ENCODE results near the gene LEMD2.

LEMD2 gene

GRCh38 chr6:33757906-33758305 is 31.0 kb downstream of the LEMD2 start:
- no peak overlapping the region for H2AFZ ChIP-seq (ENCODE audit: low read length)
- no peaks in the 10 kb centered on the region for H3K9me2 ChIP-seq (replicated peaks; ENCODE audit: low read depth, low read length)
- H4K20me1 ChIP-seq (ENCODE audit: insufficient read depth, low read length, poor library complexity, severe bottlenecking) = no peaks in the 10 kb centered on the region
- no peak overlapping the region for H3K4me2 ChIP-seq (ENCODE audit: low read depth, low read length, poor library complexity, severe bottlenecking)
- no peaks in the 10 kb centered on the region for H3K9me3 ChIP-seq (ENCODE audit: insufficient read depth, low read depth, low read length)
- no peaks in the 10 kb centered on the region for H3K36me3 ChIP-seq (ENCODE audit: insufficient read depth, low read length)
- no peak overlapping the region for H3K9ac ChIP-seq (ENCODE audit: low read depth, low read length, poor library complexity, severe bottlenecking)
- no peaks in the 10 kb centered on the region for H3K79me2 ChIP-seq (ENCODE audit: insufficient read depth, low read length)
- H3K4me3 ChIP-seq (ENCODE audit: low read length, poor library complexity, severe bottlenecking) = no peak overlapping the region
- H3K4me1 ChIP-seq (ENCODE audit: insufficient read depth, low read length, poor library complexity, severe bottlenecking) = peaks cover 22% of the 10 kb centered on the region
- H3F3A ChIP-seq (ENCODE audit: low read depth) = no peaks in the 10 kb centered on the region
- H3K27me3 ChIP-seq (ENCODE audit: insufficient read depth, low read length, poor library complexity, severe bottlenecking) = no peaks in the 10 kb centered on the region
- no peak for TF ChIP-seq CTCF (conservative IDR thresholded peaks at IDR 0.05; ENCODE audit: low read length)
- no peak for TF ChIP-seq EZH2phosphoT487 (IDR thresholded peaks at IDR 0.05; ENCODE audit: borderline replicate concordance)

- H3K9me2 ChIP-seq (replicated peaks; ENCODE audit: low read depth, low read length) = no peaks in the 10 kb centered on the region
- TF ChIP-seq EZH2phosphoT487 (IDR thresholded peaks at IDR 0.05; ENCODE audit: borderline replicate concordance) (no peak), CTCF (conservative IDR thresholded peaks at IDR 0.05; ENCODE audit: low read length) (no peak)
- no peaks in the 10 kb centered on the region for H3K79me2 ChIP-seq (ENCODE audit: insufficient read depth, low read length)
- no peaks in the 10 kb centered on the region for H3K9me3 ChIP-seq (ENCODE audit: insufficient read depth, low read depth, low read length)
- H3K9ac ChIP-seq (ENCODE audit: low read depth, low read length, poor library complexity, severe bottlenecking) = no peak overlapping the region
- H4K20me1 ChIP-seq (ENCODE audit: insufficient read depth, low read length, poor library complexity, severe bottlenecking) = no peaks in the 10 kb centered on the region
- H3K4me2 ChIP-seq (ENCODE audit: low read depth, low read length, poor library complexity, severe bottlenecking) = no peak overlapping the region
- H3K4me1 ChIP-seq (ENCODE audit: insufficient read depth, low read length, poor library complexity, severe bottlenecking) = peaks cover 27% of the 10 kb centered on the region
- no peaks in the 10 kb centered on the region for H3F3A ChIP-seq (ENCODE audit: low read depth)
- H3K27me3 ChIP-seq (ENCODE audit: insufficient read depth, low read length, poor library complexity, severe bottlenecking) = no peaks in the 10 kb centered on the region
- no peaks in the 10 kb centered on the region for H3K36me3 ChIP-seq (ENCODE audit: insufficient read depth, low read length)
- no peak overlapping the region for H2AFZ ChIP-seq (ENCODE audit: low read length)
- H3K4me3 ChIP-seq (ENCODE audit: low read length, poor library complexity, severe bottlenecking) = no peak overlapping the region
Observed at GRCh38 chr6:33757113-33757512, 31.8 kb downstream of the LEMD2 start.

- Histone ChIP-seq H3K79me2 (ENCODE audit: insufficient read depth, low read length) (no peaks in the 10 kb centered on the region), H3K4me1 (ENCODE audit: insufficient read depth, low read length, poor library complexity, severe bottlenecking) (peaks cover 20% of the 10 kb centered on the region), H3K4me2 (ENCODE audit: low read depth, low read length, poor library complexity, severe bottlenecking) (no peak overlapping the region), H3K9me3 (ENCODE audit: insufficient read depth, low read depth, low read length) (no peaks in the 10 kb centered on the region), H3K9me2 (replicated peaks; ENCODE audit: low read depth, low read length) (no peaks in the 10 kb centered on the region), H3F3A (ENCODE audit: low read depth) (no peaks in the 10 kb centered on the region), H2AFZ (ENCODE audit: low read length) (no peak overlapping the region), H4K20me1 (ENCODE audit: insufficient read depth, low read length, poor library complexity, severe bottlenecking) (no peaks in the 10 kb centered on the region), H3K27me3 (ENCODE audit: insufficient read depth, low read length, poor library complexity, severe bottlenecking) (no peaks in the 10 kb centered on the region), H3K4me3 (ENCODE audit: low read length, poor library complexity, severe bottlenecking) (no peak overlapping the region), H3K36me3 (ENCODE audit: insufficient read depth, low read length) (no peaks in the 10 kb centered on the region), H3K9ac (ENCODE audit: low read depth, low read length, poor library complexity, severe bottlenecking) (no peak overlapping the region)
- no peak for TF ChIP-seq CTCF (conservative IDR thresholded peaks at IDR 0.05; ENCODE audit: low read length)
- TF ChIP-seq EZH2phosphoT487 (IDR thresholded peaks at IDR 0.05; ENCODE audit: borderline replicate concordance) = no peak
Observed at GRCh38 chr6:33756211-33756954, 32.5 kb downstream of the LEMD2 start.
